GM12874 (cell line): ENCODE data around the gene STH.

Experiments
- CTCF ChIP-seq: IDR thresholded peaks from 2 replicates; pipeline ENCODE4 v1.5.1; 2011; ENCODE audit warnings: low read depth, mild to moderate bottlenecking, control low read depth, low read length, moderate library complexity; ENCODE audit not compliant: insufficient read depth

STH gene

DNA sequence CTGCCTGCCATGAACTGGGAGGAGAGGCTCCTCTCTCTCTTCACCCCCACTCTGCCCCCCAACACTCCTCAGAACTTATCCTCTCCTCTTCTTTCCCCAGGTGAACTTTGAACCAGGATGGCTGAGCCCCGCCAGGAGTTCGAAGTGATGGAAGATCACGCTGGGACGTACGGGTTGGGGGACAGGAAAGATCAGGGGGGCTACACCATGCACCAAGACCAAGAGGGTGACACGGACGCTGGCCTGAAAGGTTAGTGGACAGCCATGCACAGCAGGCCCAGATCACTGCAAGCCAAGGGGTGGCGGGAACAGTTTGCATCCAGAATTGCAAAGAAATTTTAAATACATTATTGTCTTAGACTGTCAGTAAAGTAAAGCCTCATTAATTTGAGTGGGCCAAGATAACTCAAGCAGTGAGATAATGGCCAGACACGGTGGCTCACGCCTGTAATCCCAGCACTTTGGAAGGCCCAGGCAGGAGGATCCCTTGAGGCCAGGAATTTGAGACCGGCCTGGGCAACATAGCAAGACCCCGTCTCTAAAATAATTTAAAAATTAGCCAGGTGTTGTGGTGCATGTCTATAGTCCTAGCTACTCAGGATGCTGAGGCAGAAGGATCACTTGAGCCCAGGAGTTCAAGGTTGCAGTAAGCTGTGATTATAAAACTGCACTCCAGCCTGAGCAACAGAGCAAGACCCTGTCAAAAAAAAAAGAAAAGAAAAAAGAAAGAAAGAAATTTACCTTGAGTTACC lies 36.7 kb upstream of the STH start:
- TF ChIP-seq CTCF: no peak

GRCh38 chr17:45963283-45963682 lies 35.8 kb upstream of the STH start:
- TF ChIP-seq CTCF: no peak

- TF ChIP-seq CTCF: no peak
Observed at GRCh38 chr17:45963889-45964288, 35.2 kb upstream of the STH start.

- TF ChIP-seq CTCF: no peak
Observed at GRCh38 chr17:45964634-45965033, 34.4 kb upstream of the STH start.

GRCh38 chr17:45965812-45966211 lies 33.2 kb upstream of the STH start:
- no peak for TF ChIP-seq CTCF

GRCh38 chr17:45966606-45967280 lies 32.3 kb upstream of the STH start:
- TF ChIP-seq CTCF: no peak

GRCh38 chr17:45967378-45967777 lies 31.7 kb upstream of the STH start:
- no peak for TF ChIP-seq CTCF
